WERI-Rb-1 (cell line): ENCODE results near the gene ADCY9.
"Not testable (repeated sequence)": the region's sequence is repeated elsewhere in the genome, so short reads cannot be mapped to it uniquely, and the experiment has no call there.

ENCODE experiments used
- DNase-seq: peaks from one replicate; pipeline ENCODE4 v3.0.0-alpha.2; 2020
- H3K27ac ChIP-seq: fragments of 250-450 bp; sonication (Bioruptor Pico); 2 replicates; pipeline ENCODE4 v1.5.1; 2020; ENCODE audit warnings: mild to moderate bottlenecking, moderate library complexity
- H3K27me3 ChIP-seq: fragments of 250-450 bp; sonication (Bioruptor Pico); 2 replicates; pipeline ENCODE4 v1.5.1; 2021; ENCODE audit warnings: mild to moderate bottlenecking, low read depth, moderate library complexity; ENCODE audit not compliant: insufficient read depth, severe bottlenecking
- H3K36me3 ChIP-seq: fragments of 250-450 bp; sonication (Bioruptor Pico); 2 replicates; pipeline ENCODE4 v1.5.1; 2020; ENCODE audit warnings: mild to moderate bottlenecking, moderate library complexity
- H3K4me3 ChIP-seq: 2 replicates; pipeline ENCODE4 v1.5.1; 2011; ENCODE audit warnings: low read depth, mild to moderate bottlenecking, control low read depth, low read length
- H3K9me3 ChIP-seq: fragments of 250-450 bp; sonication (Bioruptor Pico); 2 replicates; pipeline ENCODE4 v1.5.1; 2021; ENCODE audit warnings: mild to moderate bottlenecking, moderate library complexity; ENCODE audit not compliant: severe bottlenecking
- CTCF ChIP-seq: IDR thresholded peaks from 2 replicates; pipeline ENCODE4 v1.5.1; 2011; ENCODE audit warnings: low read depth, mild to moderate bottlenecking, control low read depth, inconsistent platforms, low read length

ADCY9 gene

GRCh38 chr16:3938843-3939624 is 177.2 kb downstream of the ADCY9 start:
- no peaks in the 10 kb centered on the region for H3K27me3 ChIP-seq
- H3K4me3 ChIP-seq, result peak overlapping the region; percentile 25
- peak; percentile 64 for DNase-seq
- no peaks in the 10 kb centered on the region for H3K36me3 ChIP-seq
- H3K9me3 ChIP-seq, result no peaks in the 10 kb centered on the region
- no peak overlapping the region for H3K27ac ChIP-seq
- TF ChIP-seq CTCF, result peak; percentile 95

DNA sequence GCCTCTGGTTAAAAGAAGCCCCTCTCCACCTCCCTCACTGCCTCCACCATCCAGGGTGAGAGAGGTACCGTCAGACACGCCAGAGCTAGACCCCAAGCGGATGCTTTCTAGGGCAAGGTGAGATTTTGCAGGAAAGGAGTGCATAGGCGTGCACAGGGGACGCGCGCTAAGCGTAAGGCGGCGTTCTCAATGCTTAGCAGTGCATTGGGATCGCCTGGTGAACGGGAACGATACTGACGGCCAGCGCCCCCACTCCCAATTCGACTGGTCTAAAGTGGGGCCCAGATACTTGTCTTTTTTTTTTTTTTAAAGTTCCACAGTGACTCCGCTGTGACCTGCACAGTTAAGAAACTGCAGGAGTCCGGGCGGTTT is 177.8 kb downstream of the ADCY9 start:
- no peak overlapping the region for H3K4me3 ChIP-seq
- no peak for TF ChIP-seq CTCF
- no peak overlapping the region for H3K27ac ChIP-seq
- no peaks in the 10 kb centered on the region for H3K9me3 ChIP-seq
- DNase-seq, result no peak
- H3K36me3 ChIP-seq, result no peaks in the 10 kb centered on the region
- H3K27me3 ChIP-seq, result no peaks in the 10 kb centered on the region

DNA sequence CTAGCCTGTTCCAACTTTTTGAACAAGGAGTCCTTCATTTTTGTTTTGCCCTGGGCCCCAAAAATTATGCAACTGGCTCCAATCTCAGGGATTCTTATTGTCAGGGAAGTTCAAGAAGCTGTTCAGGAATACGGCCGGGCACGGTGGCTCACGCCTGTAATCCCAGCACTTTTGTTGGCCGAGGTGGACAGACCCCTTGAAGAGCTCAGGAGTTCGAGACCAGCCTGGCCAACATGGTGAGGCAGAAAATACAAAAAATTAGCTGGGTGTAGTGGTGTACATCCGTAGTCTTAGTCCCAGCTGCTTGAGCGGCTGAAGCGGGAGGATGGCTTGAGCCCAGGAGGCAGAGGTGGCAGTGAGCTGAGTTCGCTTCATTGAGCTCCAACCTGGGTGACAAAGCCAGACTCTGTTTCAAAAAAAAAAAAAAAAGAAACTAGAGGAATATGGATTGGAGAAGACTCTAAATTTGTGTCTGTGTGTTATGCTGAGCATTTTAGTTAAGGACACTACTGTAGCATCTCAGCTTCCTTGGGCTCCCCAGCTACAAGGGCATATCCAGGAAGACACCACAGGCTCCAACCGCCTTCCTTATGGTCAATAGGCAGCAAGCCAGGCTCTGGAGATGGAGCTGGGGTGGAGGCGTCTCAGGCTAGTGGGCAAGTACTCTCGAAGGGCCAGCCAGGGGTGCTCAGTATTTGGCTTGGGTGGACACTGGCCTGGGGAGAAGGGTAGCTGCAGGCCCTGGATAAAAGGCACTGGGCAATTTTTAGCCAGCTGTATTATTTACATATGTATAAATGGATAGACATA is 179.0 kb downstream of the ADCY9 start:
- no peaks in the 10 kb centered on the region for H3K27me3 ChIP-seq
- H3K27ac ChIP-seq, result no peak overlapping the region
- H3K9me3 ChIP-seq, result no peaks in the 10 kb centered on the region
- no peak for DNase-seq
- TF ChIP-seq CTCF, result no peak
- H3K36me3 ChIP-seq, result no peaks in the 10 kb centered on the region
- H3K4me3 ChIP-seq, result no peak overlapping the region

- Histone ChIP-seq H3K4me3 (no peak overlapping the region), H3K27me3 (no peaks in the 10 kb centered on the region), H3K27ac (no peak overlapping the region), H3K36me3 (no peaks in the 10 kb centered on the region), H3K9me3 (no peaks in the 10 kb centered on the region)
- no peak for TF ChIP-seq CTCF
- no peak for DNase-seq
Observed at GRCh38 chr16:3935921-3936320, 180.3 kb downstream of the ADCY9 start.

DNA sequence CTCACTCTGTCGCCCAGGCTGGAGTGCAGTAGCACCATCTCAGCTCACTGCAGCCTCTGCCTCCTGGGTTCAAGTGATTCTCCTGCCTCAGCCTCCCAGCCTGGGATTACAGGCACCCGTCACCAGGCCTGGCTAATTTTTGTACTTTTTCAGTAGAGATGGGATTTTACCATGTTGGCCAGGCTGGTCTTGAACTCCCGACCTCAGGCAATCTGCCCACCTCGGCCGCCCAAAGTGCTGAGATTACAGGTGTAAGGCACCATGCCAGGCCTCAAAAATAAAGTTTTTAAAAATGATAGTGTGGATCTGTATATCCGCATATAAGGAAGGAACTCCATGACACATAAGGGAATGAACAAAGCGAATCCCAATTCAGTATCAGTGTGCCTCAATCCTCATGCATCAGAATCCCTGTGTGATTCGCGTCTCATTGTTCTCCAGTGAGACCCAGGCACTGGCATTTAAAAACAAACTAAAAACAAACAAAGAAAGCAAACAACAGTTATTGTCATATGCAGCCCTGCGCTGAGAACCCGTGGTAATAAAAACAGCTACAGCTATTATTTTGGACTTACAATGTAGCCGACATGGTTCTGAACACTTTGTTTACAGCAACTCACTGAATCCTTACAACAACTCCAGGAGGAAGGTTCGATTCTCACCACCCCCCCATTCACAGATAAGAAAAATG is 181.6 kb downstream of the ADCY9 start:
- no peak overlapping the region for H3K27ac ChIP-seq
- no peak overlapping the region for H3K4me3 ChIP-seq
- TF ChIP-seq CTCF, result no peak
- no peaks in the 10 kb centered on the region for H3K27me3 ChIP-seq
- no peaks in the 10 kb centered on the region for H3K36me3 ChIP-seq
- DNase-seq, result no peak
- no peaks in the 10 kb centered on the region for H3K9me3 ChIP-seq

GRCh38 chr16:3927147-3927546 is 189.1 kb downstream of the ADCY9 start:
- not testable (repeated sequence) for H3K27ac ChIP-seq, DNase-seq, H3K4me3 ChIP-seq

More at GRCh38 chr16:3927147-3927546, 189.1 kb downstream of the ADCY9 start:
- H3K36me3 ChIP-seq, H3K9me3 ChIP-seq, H3K27me3 ChIP-seq: not testable (repeated sequence)
